GM12872 (cell line): Measurements from ENCODE around the gene RBFOX1.

Experiments used
- TF ChIP-seq, protein P1 (sequence below): IDR thresholded peaks from 3 replicates; pipeline ENCODE4 v1.5.1; 2011; ENCODE audit warnings: low read depth, mild to moderate bottlenecking, low read length, moderate library complexity; ENCODE audit not compliant: insufficient read depth

The RBFOX1 gene

DNA sequence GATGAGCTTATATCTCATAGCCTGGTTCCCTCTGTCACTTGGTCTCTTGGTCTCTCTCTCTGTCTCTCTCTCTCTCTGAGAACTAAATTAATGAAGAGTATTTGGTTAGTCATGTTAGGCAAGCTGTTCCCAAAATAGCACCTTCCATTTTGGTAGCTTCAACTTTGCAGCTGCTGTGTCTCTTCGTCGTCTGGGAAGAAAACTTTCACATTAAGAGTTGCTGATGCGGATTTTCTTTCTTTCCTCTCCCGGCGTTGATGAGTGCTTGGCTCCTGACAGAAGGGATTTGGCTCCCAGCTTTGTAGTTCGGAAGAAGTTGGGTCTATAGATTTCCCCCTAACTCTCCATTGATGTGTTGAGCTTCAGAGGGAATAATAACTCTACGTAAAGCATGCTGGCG, at the start of gene RBFOX1:
TSS of gene RBFOX1 (plus strand) at position 235 of the 400 bp plus-strand sequence.
- TF ChIP-seq, protein P1, sequence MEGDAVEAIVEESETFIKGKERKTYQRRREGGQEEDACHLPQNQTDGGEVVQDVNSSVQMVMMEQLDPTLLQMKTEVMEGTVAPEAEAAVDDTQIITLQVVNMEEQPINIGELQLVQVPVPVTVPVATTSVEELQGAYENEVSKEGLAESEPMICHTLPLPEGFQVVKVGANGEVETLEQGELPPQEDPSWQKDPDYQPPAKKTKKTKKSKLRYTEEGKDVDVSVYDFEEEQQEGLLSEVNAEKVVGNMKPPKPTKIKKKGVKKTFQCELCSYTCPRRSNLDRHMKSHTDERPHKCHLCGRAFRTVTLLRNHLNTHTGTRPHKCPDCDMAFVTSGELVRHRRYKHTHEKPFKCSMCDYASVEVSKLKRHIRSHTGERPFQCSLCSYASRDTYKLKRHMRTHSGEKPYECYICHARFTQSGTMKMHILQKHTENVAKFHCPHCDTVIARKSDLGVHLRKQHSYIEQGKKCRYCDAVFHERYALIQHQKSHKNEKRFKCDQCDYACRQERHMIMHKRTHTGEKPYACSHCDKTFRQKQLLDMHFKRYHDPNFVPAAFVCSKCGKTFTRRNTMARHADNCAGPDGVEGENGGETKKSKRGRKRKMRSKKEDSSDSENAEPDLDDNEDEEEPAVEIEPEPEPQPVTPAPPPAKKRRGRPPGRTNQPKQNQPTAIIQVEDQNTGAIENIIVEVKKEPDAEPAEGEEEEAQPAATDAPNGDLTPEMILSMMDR = no peak

DNA sequence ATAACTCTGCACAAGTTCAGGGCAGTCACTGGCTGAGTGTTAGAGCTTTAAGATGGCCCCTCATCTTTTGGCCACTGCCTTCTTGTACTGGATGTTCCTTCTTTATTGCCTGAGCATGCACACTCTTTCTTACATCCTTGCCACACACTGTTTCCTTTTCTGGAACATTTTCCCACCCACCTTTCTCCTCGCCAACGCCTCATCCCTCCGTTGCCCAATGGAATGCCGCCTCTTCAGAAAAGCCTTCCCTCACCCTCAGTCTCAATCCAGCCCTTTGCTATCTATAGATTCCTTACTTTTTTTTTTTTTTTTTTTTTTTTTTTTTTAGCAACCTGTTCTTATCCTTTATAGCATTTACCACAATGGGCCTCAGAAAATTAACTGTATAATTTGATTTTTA, 47.9 kb upstream of the RBFOX1 start:
- TF ChIP-seq, protein P1 = no peak

DNA sequence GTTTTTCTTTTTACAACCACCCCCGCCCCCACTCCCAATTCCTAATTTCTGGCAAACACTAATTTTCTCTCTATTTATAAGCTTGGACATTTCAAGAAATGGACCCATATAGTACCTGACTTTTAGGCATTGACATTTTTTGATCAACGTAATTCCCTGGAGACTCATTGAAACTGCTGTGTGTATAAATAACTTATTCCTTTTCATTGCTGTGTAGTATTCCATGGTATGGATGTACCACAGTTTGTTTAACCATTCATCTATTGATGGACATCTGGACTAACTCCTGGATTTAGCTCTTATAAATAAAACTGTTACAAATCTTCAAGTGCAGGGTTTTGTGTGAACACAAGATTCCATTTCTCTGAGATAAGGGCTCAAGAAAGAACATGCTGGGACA, 47.1 kb upstream of the RBFOX1 start:
- TF ChIP-seq, protein P1 = no peak

DNA sequence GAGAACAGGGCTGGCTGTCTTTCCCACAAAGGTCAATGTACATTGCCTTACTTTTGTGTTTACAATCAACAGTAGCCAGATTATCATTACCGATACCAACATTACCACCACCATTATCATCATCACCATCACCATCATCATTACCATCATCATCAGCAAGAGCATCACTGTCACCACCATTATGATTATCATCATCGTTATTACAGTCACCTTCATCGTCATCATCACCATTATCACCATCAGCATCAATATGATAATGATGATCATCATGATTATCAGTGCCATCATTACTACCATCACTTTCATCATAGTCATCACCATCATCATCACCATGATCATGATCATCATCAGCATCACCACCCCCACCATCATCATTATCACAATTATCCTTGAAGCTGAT, 43.3 kb upstream of the RBFOX1 start:
- TF ChIP-seq, protein P1 = no peak

DNA sequence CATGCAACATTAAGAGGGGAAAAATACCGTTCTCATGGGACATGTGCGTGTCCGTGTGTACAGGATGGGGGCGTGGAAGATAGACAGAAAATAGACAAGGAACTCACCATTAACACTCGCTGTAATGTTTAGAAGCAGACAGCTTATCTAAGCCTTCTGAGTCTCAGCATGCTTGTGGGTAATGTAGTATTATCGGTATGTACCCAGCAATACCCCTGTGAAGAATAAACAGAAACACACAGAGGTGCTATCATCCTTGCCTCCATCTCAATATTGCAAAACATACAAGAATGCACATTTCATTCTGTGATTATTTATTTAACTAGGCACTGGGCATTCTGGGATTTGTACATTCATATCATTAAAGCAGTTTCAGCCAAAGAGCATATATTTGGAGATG, 42.0 kb upstream of the RBFOX1 start:
- TF ChIP-seq, protein P1 = no peak

DNA sequence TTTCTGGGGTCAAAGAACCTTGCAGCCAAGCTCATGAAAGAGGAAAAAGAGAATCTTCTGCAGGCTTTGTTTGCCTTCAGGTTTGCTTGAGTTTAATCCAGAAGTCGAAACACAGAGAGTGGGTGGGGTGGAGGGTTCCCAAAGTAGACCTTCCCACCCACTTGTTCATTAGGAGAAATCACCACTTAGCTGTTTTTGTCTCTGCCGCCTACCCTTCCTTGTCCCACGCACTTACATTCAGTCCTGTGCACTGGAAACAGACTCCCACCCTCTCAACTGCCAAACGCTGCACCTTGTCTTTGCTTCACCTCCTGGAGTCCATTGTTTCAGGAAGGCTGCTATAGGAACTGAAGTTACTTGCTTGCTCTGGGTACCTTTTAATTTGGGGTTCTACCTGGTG, 38.6 kb upstream of the RBFOX1 start:
- TF ChIP-seq, protein P1 = no peak

DNA sequence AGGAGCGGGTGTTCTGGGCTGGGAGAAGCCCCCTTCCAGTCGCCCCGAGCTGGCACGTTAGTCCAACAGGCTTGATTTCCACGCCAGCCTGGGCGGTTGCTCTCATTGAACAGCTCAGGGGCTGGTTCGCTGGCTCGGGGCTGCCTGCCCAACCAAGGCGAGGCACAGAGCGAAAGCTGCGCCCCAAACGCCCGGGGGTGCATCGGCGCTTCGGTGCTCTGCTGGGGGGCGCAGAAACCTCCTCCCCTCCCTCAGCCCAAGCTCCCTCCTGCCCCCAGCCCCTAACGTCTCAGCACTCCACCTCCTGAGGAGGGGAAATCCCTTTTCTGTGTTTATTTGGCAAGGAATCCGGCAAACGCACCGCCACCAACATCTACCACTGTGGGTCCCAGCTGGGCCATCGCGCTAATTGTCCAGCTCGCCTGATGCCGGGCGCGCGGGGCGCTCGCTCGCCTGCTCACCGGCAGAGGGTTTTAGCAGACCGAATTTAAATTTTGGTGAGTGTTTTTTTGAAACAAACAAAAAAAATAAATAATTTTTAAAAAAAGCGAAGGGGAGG, 29.5 kb upstream of the RBFOX1 start:
- TF ChIP-seq, protein P1 = no peak

DNA sequence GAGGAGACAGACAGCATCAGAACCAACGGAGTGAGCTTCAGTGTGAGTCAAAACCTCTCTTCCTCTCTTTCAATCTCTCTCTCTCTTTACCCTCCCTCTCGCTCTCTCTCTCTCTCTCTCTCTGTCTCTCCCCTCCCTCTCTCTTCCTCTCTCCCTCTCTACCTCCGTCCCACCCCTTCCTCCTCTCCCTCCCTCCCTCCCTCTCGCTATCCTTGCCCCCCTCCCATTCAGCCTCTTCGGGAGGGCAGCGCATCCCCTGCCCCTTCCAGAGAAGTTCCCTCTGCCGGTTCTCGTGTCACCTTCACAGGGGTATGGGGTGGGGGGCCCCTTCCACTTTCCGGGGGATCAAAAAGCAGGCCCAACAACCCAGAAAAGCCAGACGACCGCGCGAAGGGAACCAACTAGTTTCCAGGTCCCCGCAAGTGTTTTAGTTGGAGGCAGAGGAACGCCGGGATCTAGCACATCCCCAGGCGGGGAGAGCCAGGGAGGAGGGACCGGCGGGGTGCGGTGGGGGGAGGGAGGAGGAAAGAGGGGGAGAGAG, 28.9 kb upstream of the RBFOX1 start:
- TF ChIP-seq, protein P1 = no peak
